K562 (cell line): Measurements from ENCODE around the gene RESP18. TPM values are rescaled to one million over a fixed set of nuclear protein-coding genes. Genes with fewer than 3 reads are reported as not detected.

Experiments used
- CBFB ChIP-seq: sonication (generic); formaldehyde crosslinking; IDR thresholded peaks from 2 replicates; pipeline ENCODE4 v1.4.0; 2020; ENCODE audit warnings: mild to moderate bottlenecking, missing genetic modification reagents
- FOXP1 ChIP-seq: sonication (generic); formaldehyde crosslinking; IDR thresholded peaks from 2 replicates; pipeline ENCODE4 v1.8.0; 2022; ENCODE audit warnings: mild to moderate bottlenecking, missing genetic modification reagents
- HNRNPLL ChIP-seq: fragments of 200-400 bp; formaldehyde crosslinking; IDR thresholded peaks from 2 replicates; pipeline ENCODE4 v1.6.1; 2017; ENCODE audit warnings: low read length, low read depth, mild to moderate bottlenecking; ENCODE audit not compliant: poor library complexity, severe bottlenecking
- KDM1A ChIP-seq, 2 experiments: fragments of 450-650 bp; IDR thresholded peaks; 2 replicates each; pipeline ENCODE4 v1.6.1; 2016; ENCODE audit warnings: mild to moderate bottlenecking in 2 of 2
- KDM5B ChIP-seq: fragments of 200-600 bp; sonication (generic); IDR thresholded peaks from 2 replicates; pipeline ENCODE4 v1.6.1; 2012; ENCODE audit warnings: low read depth, mild to moderate bottlenecking, moderate library complexity, low read length, control low read depth, inconsistent platforms; ENCODE audit not compliant: insufficient replicate concordance
- MAZ ChIP-seq, 2 experiments: fragments of 450-650 bp in 1 of 2; sonication (generic) in 1 of 2; formaldehyde crosslinking; IDR thresholded peaks in 1 of 2; conservative IDR thresholded peaks in 1 of 2; 2 replicates each; pipeline versions ENCODE4 v1.4.0 to v1.5.0; 2020; ENCODE audit warnings: mild to moderate bottlenecking in 1 of 2, missing genetic modification reagents in 1 of 2
- NRF1 ChIP-seq, 2 experiments: fragments of 450-650 bp; IDR thresholded peaks in 1 of 2; conservative IDR thresholded peaks in 1 of 2; 2 replicates each; pipeline ENCODE4 v1.6.1; 2014; ENCODE audit warnings: mild to moderate bottlenecking in 2 of 2
- RFX1 ChIP-seq: fragments of 450-650 bp; IDR thresholded peaks from 2 replicates; pipeline ENCODE4 v1.6.1; 2016; ENCODE audit warnings: mild to moderate bottlenecking, moderate library complexity
- SMARCE1 ChIP-seq: fragments of 450-650 bp; IDR thresholded peaks from 2 replicates; pipeline ENCODE4 v1.7.1; 2016; ENCODE audit warnings: mild to moderate bottlenecking
- TCFL5 ChIP-seq: fragments of 250-450 bp; sonication (Bioruptor Pico); conservative IDR thresholded peaks from 2 replicates; pipeline ENCODE4 v1.6.1; 2021; ENCODE audit warnings: mild to moderate bottlenecking, moderate library complexity, matching md5 sums
- ZNF175 ChIP-seq: fragments of 200-800 bp; sonication (Bioruptor generic); IDR thresholded peaks from 2 replicates; pipeline ENCODE4 v1.6.1; 2016; ENCODE audit warnings: low read depth, mild to moderate bottlenecking, missing genetic modification characterization, missing compliant biosample characterization
- ZNF644 ChIP-seq: fragments of 200-800 bp; sonication (Bioruptor generic); IDR thresholded peaks from 2 replicates; pipeline ENCODE4 v1.6.1; 2016; ENCODE audit warnings: low read depth, missing genetic modification characterization, missing compliant biosample characterization
- ZNF766 ChIP-seq: fragments of 200-800 bp; sonication (Bioruptor generic); conservative IDR thresholded peaks from 2 replicates; pipeline ENCODE4 v1.6.1; 2016; ENCODE audit warnings: missing genetic modification characterization, missing compliant biosample characterization
- polyA plus RNA-seq, 8 experiments: library from polyadenylated mRNA; depleted of rRNA in 4 of 8; stranded (reverse) in 5 of 8; unstranded in 3 of 8; fragments of >200 nt; fragmentation: Nextera tagmentation in 2 of 8; fragmentation: Illumina TruSeq in 1 of 8; extraction: Ambion mirVana in 2 of 8; extraction: Trizol in 1 of 8; gene quantifications; 2 replicates each; pipeline versions ENCODE4 v1.2.1 to v1.2.3, GENCODE V29; 2011 to 2014; ENCODE audit warnings: inconsistent platforms in 1 of 8, missing spikeins in 1 of 8
- total RNA-seq, 7 experiments: library from RNA; depleted of rRNA in 6 of 7; stranded (reverse); fragments of >200 nt in 6 of 7; fragmentation: Illumina TruSeq in 2 of 7; extraction: Trizol in 2 of 7; gene quantifications; 2 replicates each; pipeline versions ENCODE4 v1.2.1 to v1.2.3, GENCODE V29; 2011 to 2021; ENCODE audit warnings: low replicate concordance in 1 of 7
- TF ChIP-seq, protein P1 (sequence below): fragments of 250-450 bp; sonication (Bioruptor Pico); IDR thresholded peaks from 2 replicates; pipeline ENCODE4 v1.4.0; 2020; ENCODE audit warnings: mild to moderate bottlenecking
- TF ChIP-seq, protein P2 (sequence below): fragments of 450-650 bp; formaldehyde crosslinking; IDR thresholded peaks from 2 replicates; pipeline ENCODE4 v1.4.0; 2020; ENCODE audit warnings: mild to moderate bottlenecking, moderate library complexity
- TF ChIP-seq, protein P3 (sequence below): fragments of 450-650 bp; formaldehyde crosslinking; IDR thresholded peaks from 2 replicates; pipeline ENCODE4 v1.4.0; 2020; ENCODE audit warnings: mild to moderate bottlenecking, mixed read lengths
- TF ChIP-seq, protein P4 (sequence below): IDR thresholded peaks from 2 replicates; pipeline ENCODE4 v1.6.1; 2014; ENCODE audit warnings: antibody characterized with exemption
- TF ChIP-seq, protein P5 (sequence below): fragments of 450-650 bp; conservative IDR thresholded peaks from 2 replicates; pipeline ENCODE4 v1.6.1; 2016; ENCODE audit warnings: missing genetic modification characterization, low read depth, mild to moderate bottlenecking, control low read depth, missing compliant biosample characterization

The RESP18 gene
- total and polyA plus RNA-seq, 9 of the 15 experiments (the other 6 are each of a cell fraction or from before 2014, with no cell fraction given): not detected

DNA sequence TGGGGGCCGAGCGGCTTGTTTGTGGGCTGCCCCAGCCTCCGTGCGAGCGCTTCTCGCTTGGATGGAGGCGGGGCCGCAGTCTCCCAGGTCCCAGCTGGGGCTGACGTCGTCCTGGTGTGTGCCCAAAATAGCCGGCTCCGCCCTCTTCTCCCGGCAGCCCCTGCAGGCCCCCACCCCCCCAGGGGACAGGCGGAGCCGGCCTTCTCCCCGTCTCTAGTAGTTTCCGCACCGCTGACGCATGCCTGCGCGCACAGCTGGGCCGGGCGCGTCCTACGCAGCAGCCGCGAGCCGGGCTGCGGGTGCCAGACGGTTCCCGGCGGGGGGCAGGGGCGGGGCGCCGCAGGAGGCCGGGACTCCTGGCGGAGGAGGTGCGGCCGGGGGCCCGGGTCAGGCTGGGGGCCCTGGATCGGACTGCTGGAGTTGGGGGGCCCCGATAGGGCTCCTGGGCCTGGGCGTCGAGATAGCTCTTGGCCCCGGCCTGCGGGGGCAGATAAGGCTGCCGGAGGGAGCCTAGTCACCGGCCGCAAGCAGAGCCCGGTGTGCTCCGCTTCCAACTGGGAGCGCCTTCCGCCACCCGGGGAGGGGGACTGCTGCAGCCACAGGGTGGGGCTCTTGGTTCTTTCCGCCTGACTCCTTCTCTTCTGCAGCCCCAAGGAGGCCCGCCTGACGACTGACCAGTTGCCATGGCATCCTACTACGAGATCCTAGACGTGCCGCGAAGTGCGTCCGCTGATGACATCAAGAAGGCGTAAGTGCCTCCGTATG lies 53.2 kb downstream of the RESP18 start, which contains the start of gene DNAJB2 (continued):
- TF ChIP-seq, protein P1, sequence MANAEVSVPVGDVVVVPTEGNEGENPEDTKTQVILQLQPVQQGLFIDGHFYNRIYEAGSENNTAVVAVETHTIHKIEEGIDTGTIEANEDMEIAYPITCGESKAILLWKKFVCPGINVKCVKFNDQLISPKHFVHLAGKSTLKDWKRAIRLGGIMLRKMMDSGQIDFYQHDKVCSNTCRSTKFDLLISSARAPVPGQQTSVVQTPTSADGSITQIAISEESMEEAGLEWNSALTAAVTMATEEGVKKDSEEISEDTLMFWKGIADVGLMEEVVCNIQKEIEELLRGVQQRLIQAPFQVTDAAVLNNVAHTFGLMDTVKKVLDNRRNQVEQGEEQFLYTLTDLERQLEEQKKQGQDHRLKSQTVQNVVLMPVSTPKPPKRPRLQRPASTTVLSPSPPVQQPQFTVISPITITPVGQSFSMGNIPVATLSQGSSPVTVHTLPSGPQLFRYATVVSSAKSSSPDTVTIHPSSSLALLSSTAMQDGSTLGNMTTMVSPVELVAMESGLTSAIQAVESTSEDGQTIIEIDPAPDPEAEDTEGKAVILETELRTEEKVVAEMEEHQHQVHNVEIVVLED: peak; percentile 80
- TF ChIP-seq ZNF644 (tag) (peak; percentile 94), FOXP1 (CRISPR knock-in tag) (peak; percentile 83; the same call in 1 of the 2 replicates), SMARCE1 (peak; percentile 89), ZNF766 (CRISPR knock-in tag) (peak; percentile 92), TCFL5 (CRISPR knock-in tag) (no peak), HNRNPLL (peak; percentile 92), NRF1 (conservative IDR thresholded peaks at IDR 0.05 in 1 of 2, IDR thresholded peaks at IDR 0.05 in 1 of 2) (peak; percentile 93), ZNF175 (CRISPR knock-in tag) (peak; percentile 96), CBFB (CRISPR knock-in tag) (0 out of 2 replicates have a peak, but pooled peaks have one; percentile 38), KDM5B (peak; percentile 1), RFX1 (peak; percentile 96), KDM1A (IDR thresholded peaks at IDR 0.05) (peak; percentile 86 to 87), MAZ (CRISPR knock-in tag; conservative IDR thresholded peaks at IDR 0.05 in 1 of 2, IDR thresholded peaks at IDR 0.05 in 1 of 2) (peak; percentile 89 to 98)
- TF ChIP-seq, protein P2, sequence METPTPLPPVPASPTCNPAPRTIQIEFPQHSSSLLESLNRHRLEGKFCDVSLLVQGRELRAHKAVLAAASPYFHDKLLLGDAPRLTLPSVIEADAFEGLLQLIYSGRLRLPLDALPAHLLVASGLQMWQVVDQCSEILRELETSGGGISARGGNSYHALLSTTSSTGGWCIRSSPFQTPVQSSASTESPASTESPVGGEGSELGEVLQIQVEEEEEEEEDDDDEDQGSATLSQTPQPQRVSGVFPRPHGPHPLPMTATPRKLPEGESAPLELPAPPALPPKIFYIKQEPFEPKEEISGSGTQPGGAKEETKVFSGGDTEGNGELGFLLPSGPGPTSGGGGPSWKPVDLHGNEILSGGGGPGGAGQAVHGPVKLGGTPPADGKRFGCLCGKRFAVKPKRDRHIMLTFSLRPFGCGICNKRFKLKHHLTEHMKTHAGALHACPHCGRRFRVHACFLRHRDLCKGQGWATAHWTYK (CRISPR knock-in tag): peak; percentile 90
- TF ChIP-seq, protein P3, sequence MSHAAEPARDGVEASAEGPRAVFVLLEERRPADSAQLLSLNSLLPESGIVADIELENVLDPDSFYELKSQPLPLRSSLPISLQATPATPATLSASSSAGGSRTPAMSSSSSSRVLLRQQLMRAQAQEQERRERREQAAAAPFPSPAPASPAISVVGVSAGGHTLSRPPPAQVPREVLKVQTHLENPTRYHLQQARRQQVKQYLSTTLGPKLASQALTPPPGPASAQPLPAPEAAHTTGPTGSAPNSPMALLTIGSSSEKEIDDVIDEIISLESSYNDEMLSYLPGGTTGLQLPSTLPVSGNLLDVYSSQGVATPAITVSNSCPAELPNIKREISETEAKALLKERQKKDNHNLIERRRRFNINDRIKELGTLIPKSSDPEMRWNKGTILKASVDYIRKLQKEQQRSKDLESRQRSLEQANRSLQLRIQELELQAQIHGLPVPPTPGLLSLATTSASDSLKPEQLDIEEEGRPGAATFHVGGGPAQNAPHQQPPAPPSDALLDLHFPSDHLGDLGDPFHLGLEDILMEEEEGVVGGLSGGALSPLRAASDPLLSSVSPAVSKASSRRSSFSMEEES (CRISPR knock-in tag): no peak
- TF ChIP-seq, protein P4, sequence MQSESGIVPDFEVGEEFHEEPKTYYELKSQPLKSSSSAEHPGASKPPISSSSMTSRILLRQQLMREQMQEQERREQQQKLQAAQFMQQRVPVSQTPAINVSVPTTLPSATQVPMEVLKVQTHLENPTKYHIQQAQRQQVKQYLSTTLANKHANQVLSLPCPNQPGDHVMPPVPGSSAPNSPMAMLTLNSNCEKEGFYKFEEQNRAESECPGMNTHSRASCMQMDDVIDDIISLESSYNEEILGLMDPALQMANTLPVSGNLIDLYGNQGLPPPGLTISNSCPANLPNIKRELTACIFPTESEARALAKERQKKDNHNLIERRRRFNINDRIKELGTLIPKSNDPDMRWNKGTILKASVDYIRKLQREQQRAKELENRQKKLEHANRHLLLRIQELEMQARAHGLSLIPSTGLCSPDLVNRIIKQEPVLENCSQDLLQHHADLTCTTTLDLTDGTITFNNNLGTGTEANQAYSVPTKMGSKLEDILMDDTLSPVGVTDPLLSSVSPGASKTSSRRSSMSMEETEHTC: no peak
- TF ChIP-seq, protein P5, sequence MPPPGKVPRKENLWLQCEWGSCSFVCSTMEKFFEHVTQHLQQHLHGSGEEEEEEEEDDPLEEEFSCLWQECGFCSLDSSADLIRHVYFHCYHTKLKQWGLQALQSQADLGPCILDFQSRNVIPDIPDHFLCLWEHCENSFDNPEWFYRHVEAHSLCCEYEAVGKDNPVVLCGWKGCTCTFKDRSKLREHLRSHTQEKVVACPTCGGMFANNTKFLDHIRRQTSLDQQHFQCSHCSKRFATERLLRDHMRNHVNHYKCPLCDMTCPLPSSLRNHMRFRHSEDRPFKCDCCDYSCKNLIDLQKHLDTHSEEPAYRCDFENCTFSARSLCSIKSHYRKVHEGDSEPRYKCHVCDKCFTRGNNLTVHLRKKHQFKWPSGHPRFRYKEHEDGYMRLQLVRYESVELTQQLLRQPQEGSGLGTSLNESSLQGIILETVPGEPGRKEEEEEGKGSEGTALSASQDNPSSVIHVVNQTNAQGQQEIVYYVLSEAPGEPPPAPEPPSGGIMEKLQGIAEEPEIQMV: peak; percentile 32; the same call in 1 of the 2 replicates
